Natural killer cell treated with Interleukin-12 subunit alpha and Interleukin-12 subunit beta and Interleukin-15 and Interleukin-18, amount 100 ng/mL, for 72 hours (primary cell): Measurements from ENCODE around the gene SELENOT. TPM values are rescaled to one million over a fixed set of nuclear protein-coding genes. Genes with fewer than 3 reads are reported as not detected.
A peak's percentile ranks its signal among the peaks of the same experiment; 100 is the strongest.
"Not testable (repeated sequence)": the region's sequence is repeated elsewhere in the genome, so short reads cannot be mapped to it uniquely, and the experiment has no call there.

Experiments
- ATAC-seq, 2 donors: fragments of 150-1000 bp; cut with Tn5 transposase in 1 of 2; sonication (Bioruptor Pico), chemical (Tn5 transposase) in 1 of 2; 2 replicates each; pipeline ENCODE4 v1.10.0; 2021
- DNase-seq: peaks from one replicate; pipeline ENCODE4 v3.0.0; 2022; ENCODE audit warnings: low spot score
- H3K27ac Mint-ChIP-seq, 2 donors: 1 replicate in 1 of 2; 2 replicates in 1 of 2; pipeline ENCODE4 v1.8.0; 2022; ENCODE audit warnings: mixed read lengths in 2 of 2, mild to moderate bottlenecking in 1 of 2, moderate library complexity in 1 of 2
- H3K27me3 Mint-ChIP-seq, 2 donors: 1 replicate in 1 of 2; 2 replicates in 1 of 2; pipeline ENCODE4 v1.8.0; 2022; ENCODE audit warnings: mixed read lengths in 2 of 2
- H3K36me3 Mint-ChIP-seq: one replicate; pipeline ENCODE4 v1.8.0; 2022; ENCODE audit warnings: mixed read lengths
- H3K4me1 Mint-ChIP-seq, 2 donors: 1 replicate in 1 of 2; 2 replicates in 1 of 2; pipeline ENCODE4 v1.8.0; 2022; ENCODE audit warnings: low read depth in 2 of 2, mixed read lengths in 2 of 2, mild to moderate bottlenecking in 1 of 2
- H3K4me3 Mint-ChIP-seq: one replicate; pipeline ENCODE4 v1.8.0; 2022; ENCODE audit warnings: mixed read lengths
- H3K9me3 Mint-ChIP-seq: 2 replicates; pipeline ENCODE4 v1.8.0; 2022; ENCODE audit warnings: mixed read lengths
- total RNA-seq, 2 donors: library from RNA; stranded (reverse); gene quantifications; one replicate each; pipeline ENCODE4 v1.2.3, GENCODE V29; 2022

Gene SELENOT
- total RNA-seq, 2 donors from 2014 or later, result 72.4 to 147 TPM

DNA sequence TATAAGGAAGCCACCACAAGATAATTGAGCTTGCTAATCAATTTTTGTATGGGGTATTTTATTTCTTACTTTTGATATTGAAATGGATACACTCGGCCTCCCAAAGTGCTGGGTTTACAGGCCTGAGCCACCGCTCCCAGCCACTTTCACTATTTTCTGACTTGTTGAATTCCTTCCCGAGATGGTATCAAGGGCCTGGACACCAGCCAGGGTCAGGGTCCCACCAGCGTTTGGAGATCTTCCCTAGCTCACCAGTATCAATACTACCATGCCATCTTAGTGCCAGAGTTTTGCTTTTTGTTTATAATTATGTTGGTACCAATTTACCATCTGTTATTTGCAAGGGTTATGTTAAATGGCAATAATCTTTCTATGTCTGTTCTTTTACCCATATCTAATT, 5.5 kb upstream of the SELENOT start:
- Mint-ChIP-seq H3K27ac (no peak overlapping the region), H3K9me3 (no peaks in the 10 kb centered on the region), H3K36me3 (no peaks in the 10 kb centered on the region), H3K27me3 (no peaks in the 10 kb centered on the region), H3K4me1 (peaks cover 11 to 26% of the 10 kb centered on the region in 2 donors), H3K4me3 (no peak overlapping the region)
- no peak for ATAC-seq
- DNase-seq, result no peak

DNA sequence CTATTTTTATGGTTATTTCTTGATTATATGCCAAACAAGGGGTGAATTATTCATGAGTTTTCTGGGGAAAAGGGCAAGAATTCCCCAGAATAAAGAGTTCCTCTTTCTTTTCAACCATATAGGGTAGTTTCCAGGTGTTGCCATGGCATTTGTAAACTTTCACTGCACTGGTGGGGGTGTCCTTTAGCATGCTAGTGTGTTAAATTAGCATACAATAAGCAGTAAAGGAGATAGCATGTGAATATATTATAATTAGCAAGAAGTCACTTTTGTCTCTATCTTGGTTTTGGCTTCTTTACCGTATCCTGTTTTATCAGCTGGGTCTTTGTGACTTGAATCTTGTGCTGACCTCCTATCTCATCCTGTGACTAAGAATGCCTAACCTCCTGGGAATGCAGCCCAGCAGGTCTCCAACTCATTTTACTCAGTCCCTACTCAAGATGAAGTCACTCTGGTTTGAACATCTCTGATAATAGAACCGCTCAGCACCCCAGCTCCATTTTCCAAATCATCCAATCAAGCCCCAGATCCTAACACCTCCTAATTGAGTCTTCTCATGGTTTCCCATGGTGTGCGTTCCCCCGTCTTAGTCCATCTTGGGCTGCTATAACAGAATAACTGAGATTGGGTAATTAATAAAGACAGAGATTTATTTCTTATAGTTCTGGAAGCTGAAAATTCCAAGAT, 3.4 kb upstream of the SELENOT start:
- H3K4me3 Mint-ChIP-seq, result no peak overlapping the region

DNA sequence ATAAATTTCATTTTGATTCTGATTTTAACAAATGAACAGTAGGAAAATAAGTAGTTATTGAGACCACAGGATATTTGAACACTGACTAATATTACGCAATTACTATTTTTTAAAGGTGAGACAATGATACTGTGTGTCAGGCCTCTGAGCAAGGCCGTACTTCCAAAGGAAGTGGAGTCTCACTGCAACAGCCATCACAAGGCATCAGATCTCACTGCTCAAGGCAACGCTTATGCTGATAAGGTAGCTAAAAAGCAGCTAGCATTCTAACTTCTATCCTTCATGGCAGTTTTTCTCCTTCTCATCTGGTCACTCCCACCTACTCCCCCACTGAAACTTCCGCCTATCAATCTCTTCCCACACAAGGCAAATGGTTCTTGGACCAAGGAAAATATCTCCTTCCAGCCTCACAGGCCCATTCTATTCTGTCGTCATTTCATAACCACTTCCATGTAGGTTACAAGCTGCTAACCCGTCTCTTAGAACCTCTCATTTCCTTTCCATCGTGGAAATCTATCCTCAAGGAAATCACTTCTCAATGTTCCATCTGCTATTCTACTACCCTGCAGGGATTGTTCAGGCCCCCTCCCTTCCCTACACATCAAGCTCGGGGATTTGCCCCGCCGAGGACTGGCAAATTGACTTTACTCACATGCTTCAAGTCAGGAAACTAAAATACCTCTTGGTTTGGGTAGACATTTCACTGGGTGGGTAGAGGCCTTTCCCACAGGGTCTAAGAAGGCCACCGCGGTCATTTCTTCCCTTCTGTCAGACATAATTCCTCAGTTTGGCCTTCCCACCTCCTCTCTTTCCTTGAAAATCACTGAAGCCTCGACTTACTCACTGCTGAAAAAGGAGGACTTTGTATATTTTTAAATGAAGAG, 2.2 kb upstream of the SELENOT start:
- not testable (repeated sequence) for H3K27me3 Mint-ChIP-seq, H3K36me3 Mint-ChIP-seq
- H3K27ac Mint-ChIP-seq, result peak overlapping the region in 1 of 2 donors; percentile 99

More for the DNA sequence above, 3.4 kb upstream of the SELENOT start:
- no peak for DNase-seq
- Mint-ChIP-seq H3K9me3 (no peaks in the 10 kb centered on the region), H3K4me1 (peaks cover 22 to 41% of the 10 kb centered on the region in 2 donors), H3K27ac (no peak overlapping the region), H3K36me3 (no peaks in the 10 kb centered on the region), H3K27me3 (no peaks in the 10 kb centered on the region)
- no peak for ATAC-seq

DNA sequence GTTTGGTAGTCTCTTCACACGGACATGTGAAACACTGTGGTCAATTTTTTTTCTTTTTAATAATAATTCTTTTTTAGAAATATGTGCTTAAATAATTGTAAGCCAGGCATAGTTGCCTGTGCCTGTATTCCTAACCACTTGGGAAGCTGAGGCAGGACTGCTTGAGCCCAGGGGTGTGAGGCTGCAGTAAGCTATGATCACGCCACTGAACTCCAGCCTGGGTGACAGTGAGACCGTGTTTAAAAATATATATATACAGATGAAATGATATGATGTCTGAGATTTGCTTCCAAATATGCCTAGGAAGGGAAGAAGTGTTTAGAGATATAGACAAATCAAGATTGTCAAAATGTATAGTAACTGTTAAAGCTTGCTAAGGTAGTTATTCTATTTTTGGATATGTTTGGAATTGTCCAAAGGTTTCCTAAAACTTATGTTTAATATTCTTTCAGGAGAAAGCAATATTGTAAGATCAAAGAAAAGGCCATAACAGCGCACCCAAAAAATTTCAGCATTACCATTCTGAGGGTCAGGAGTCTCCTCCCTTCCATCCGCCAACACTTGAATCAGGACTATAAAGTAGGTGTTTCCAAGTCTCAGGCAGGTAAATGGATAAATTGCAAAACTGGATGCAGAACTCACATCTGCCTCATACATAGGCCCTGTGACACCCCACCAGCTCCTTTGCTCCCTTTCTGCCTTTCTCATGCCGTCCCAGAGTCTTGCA, 532 bp upstream of the SELENOT start:
- no peaks in the 10 kb centered on the region for H3K27me3 Mint-ChIP-seq
- H3K36me3 Mint-ChIP-seq, result peaks cover 14% of the 10 kb centered on the region
- H3K9me3 Mint-ChIP-seq, result no peaks in the 10 kb centered on the region
- peak overlapping the region; percentile 98 to 99 for H3K27ac Mint-ChIP-seq
- ATAC-seq (no peak), DNase-seq (no peak)
- H3K4me3 Mint-ChIP-seq, result peak overlapping the region; percentile 97
- H3K4me1 Mint-ChIP-seq, result peaks cover 36 to 59% of the 10 kb centered on the region in 2 donors

More for the DNA sequence above, 2.2 kb upstream of the SELENOT start:
- H3K9me3 Mint-ChIP-seq, DNase-seq, ATAC-seq: not testable (repeated sequence)
- Mint-ChIP-seq H3K4me3 (peak overlapping the region; percentile 97), H3K4me1 (peaks cover 27 to 44% of the 10 kb centered on the region in 2 donors)

DNA sequence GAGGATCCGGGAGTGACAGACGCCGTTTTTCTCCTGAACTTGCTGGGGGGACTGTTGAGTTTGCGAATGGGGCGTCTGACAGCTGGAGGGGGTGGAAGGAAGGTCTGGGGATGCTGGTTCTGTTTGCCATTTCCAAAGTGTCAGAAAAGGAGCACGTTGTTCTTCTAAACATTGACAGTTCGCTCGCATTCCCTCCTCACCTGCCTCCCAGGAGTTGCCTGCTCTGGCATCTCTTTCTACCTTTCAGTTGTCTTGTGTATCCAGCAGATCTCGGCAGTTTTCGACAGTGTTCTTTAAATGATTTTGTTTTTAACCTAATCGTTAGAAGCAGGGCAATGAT, 829 bp downstream of the SELENOT start:
- no peaks in the 10 kb centered on the region for H3K27me3 Mint-ChIP-seq
- H3K27ac Mint-ChIP-seq, result peak overlapping the region; percentile 98 to 99
- peak overlapping the region; percentile 97 for H3K4me3 Mint-ChIP-seq
- H3K9me3 Mint-ChIP-seq, result no peaks in the 10 kb centered on the region
- peaks cover 42 to 70% of the 10 kb centered on the region in 2 donors for H3K4me1 Mint-ChIP-seq
- no peak for DNase-seq
- peaks cover 16% of the 10 kb centered on the region for H3K36me3 Mint-ChIP-seq
- peak in 1 of 2 donors; percentile 1 for ATAC-seq

DNA sequence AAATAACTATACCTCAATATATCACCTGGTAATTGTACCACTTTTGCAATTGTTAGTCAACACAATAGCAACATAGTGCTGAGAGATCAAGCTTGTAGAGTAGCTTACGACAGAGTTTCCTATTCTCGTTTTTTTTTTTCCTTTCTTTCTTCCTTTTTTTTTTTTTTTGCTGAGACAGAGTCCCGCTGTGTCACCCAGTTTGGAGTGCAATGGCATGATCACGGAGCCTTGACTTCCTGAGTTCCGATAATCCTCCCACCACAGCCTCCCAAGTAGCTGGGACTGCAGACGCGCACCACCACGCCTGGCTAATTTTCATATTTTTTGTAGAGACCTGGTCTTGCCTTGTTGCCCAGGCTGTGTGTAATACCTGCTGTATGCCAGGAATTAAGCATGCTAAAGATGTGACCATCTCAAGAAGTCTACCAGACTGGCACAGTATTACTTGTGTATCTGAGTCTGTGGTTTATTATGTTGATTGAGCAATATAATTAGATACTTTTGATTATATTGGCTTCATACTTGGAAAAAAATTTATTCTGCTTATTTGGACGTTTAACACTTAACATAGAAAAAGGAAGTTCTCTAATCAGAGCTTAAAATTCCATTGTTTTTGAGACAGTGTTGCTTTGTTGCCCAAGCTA, 3.0 kb downstream of the SELENOT start:
- DNase-seq (no peak), ATAC-seq (no peak)
- Mint-ChIP-seq H3K36me3 (peaks cover 16% of the 10 kb centered on the region), H3K4me3 (peak overlapping the region; percentile 83), H3K27me3 (no peaks in the 10 kb centered on the region), H3K27ac (peak overlapping the region; percentile 81 to 98), H3K4me1 (peaks cover 57 to 80% of the 10 kb centered on the region in 2 donors), H3K9me3 (no peaks in the 10 kb centered on the region)

DNA sequence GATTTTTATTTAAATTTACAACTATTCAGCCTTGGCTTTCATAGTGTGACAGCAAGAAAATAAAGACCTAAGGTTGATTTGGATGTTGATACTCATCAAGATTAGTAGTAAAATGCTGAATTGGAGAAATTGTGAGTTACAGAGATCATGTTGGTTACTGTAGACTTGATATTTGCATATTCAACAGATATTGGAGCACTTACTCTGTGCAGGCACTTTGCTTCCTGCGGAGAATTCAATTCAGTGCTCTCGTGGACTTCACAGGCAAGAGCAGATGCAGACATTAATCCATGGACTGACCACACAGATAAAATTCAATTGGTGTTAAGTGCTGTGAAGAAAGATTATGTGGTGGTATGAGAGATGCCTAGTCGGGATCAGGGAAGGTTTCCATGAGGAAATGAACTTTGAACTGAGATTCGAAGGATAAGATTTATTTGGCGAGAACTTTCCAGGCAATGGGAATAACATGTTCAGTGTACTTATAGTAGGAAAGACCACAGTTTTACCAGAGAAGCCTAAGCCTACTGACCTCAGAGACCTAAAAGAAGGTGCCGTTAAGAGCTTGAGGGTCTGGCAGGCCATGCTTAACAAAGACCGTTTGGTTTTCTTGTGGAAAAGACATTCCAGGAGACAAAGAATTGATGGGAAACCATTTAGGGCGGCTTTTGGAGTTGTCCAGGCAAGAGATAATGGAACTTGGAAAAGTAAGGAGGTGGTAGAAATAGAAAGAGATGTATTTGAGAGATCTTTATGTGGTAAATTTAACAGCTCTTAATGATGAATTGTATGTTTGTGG, 4.3 kb downstream of the SELENOT start:
- ATAC-seq (no peak), DNase-seq (no peak)
- Mint-ChIP-seq H3K9me3 (no peaks in the 10 kb centered on the region), H3K27ac (peak overlapping the region; percentile 81 to 98), H3K36me3 (peaks cover 16% of the 10 kb centered on the region), H3K4me3 (peak overlapping the region; percentile 20), H3K27me3 (no peaks in the 10 kb centered on the region), H3K4me1 (peaks cover 50 to 74% of the 10 kb centered on the region in 2 donors)

DNA sequence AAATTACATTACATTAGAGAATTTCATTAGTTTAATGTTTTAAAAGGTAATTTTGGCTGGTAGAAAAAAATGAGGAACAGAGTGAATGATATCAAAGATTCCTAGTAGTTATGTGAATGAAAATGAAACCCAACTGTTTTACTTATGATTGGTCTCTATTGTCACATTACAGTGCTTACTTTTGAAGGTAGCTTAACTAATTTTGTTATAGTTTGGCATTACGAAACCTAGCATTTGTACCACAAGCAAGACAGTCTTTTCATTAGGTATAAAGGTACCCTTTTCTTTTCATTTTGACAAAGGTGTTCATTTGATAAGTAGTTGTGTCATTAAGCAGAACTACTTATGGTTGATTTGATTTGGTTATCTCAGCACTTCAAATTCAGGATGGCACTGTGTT, 6.9 kb downstream of the SELENOT start:
- Mint-ChIP-seq H3K27ac (peak overlapping the region; percentile 60), H3K36me3 (peaks cover 33% of the 10 kb centered on the region), H3K9me3 (no peaks in the 10 kb centered on the region), H3K4me1 (peaks cover 56 to 79% of the 10 kb centered on the region in 2 donors), H3K4me3 (peak overlapping the region; percentile 56), H3K27me3 (no peaks in the 10 kb centered on the region)
- DNase-seq (no peak), ATAC-seq (no peak)

DNA sequence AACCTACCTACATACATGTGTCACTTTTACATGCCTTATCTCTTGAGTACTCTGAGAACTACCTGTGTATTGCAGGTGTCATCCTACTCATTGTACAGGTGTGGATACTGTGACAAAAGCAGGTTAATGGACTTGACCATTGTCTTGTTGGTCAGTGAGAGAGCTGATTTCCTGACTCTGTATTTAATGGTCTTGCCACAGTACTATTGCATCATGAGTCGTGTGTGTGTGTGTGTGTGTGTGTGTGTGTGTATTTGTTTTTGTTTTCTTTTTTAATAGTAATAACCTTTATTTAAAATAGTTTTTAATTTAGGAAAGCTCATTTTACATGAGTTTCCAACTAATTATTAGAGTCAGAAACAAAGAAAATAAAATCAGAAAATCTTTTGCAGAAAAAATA, 7.7 kb downstream of the SELENOT start:
- DNase-seq, result no peak
- Mint-ChIP-seq H3K27me3 (no peaks in the 10 kb centered on the region), H3K27ac (peak overlapping the region; percentile 60), H3K9me3 (no peaks in the 10 kb centered on the region), H3K36me3 (peaks cover 31% of the 10 kb centered on the region), H3K4me1 (peaks cover 55 to 77% of the 10 kb centered on the region in 2 donors), H3K4me3 (peak overlapping the region; percentile 56)
- no peak for ATAC-seq

DNA sequence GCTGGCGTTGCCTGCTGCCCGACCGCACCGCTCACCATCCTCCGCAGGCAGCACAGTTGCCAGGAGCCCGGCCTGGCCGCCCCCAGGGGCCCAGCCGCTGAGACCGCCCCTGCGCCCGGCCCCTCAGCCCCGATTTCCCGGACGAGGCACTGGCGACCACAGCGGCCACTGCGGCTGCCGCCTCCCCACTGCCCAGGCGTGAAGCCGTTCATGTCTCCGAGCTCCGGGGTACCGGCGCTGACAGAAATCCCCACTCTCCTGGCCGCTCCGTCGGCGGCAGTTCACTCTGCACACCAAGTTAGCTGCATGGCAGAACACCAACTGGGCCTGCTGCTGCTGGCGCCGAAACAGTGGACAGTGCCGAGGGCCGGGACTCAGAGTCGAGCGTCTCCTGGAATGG, 8.5 kb downstream of the SELENOT start:
- Mint-ChIP-seq H3K27me3 (no peaks in the 10 kb centered on the region), H3K9me3 (no peaks in the 10 kb centered on the region), H3K4me1 (peaks cover 51 to 71% of the 10 kb centered on the region in 2 donors), H3K4me3 (no peak overlapping the region), H3K27ac (no peak overlapping the region), H3K36me3 (peaks cover 26% of the 10 kb centered on the region)
- DNase-seq (no peak), ATAC-seq (no peak)

DNA sequence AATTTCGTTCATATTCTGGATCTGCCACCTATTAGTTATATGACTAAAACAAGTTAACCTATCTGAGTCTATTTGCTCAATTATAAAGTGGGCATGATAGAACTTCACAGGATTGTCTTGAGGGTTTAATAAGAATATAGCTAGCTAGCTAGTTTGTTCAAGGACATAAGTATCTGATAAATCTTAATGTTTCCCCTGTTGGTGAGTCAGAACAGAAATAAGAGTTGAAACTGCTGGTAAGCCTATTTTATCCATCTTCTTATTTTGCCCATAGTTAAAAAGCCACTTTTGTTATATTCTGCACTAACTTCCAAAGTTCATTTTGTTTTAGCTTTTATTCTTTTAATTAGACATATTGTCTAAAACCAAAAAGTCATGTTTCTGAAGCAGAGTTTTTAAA, 9.4 kb downstream of the SELENOT start:
- Mint-ChIP-seq H3K4me1 (peaks cover 50 to 68% of the 10 kb centered on the region in 2 donors), H3K4me3 (no peak overlapping the region), H3K9me3 (no peaks in the 10 kb centered on the region), H3K27me3 (no peaks in the 10 kb centered on the region), H3K36me3 (peaks cover 21% of the 10 kb centered on the region), H3K27ac (peak overlapping the region; percentile 9 to 49)
- DNase-seq, result no peak
- no peak for ATAC-seq

DNA sequence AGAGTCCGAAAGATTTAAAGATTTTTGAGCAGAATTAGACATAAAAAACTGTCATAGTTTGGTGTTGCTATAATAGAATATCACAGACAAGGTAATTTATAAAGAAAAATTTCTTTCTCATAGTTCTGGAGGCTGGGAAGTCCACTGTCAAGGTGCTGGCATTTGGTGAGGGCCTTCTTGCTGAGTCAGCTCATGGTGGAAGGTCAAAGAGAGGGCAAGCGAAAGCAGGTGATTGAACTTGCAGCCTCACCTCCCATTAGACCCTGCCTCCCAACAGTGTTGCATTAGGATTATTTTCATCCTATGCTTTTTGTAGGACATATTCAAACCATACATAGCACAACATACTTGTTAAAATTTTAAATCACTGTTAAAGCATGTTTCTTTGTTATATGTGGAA, 9.9 kb downstream of the SELENOT start:
- H3K27ac Mint-ChIP-seq, result peak overlapping the region; percentile 9 to 49
- no peak for ATAC-seq
- DNase-seq, result no peak
- peaks cover 17% of the 10 kb centered on the region for H3K36me3 Mint-ChIP-seq
- no peaks in the 10 kb centered on the region for H3K27me3 Mint-ChIP-seq
- no peaks in the 10 kb centered on the region for H3K9me3 Mint-ChIP-seq
- peak overlapping the region; percentile 30 for H3K4me3 Mint-ChIP-seq
- H3K4me1 Mint-ChIP-seq, result peaks cover 46 to 62% of the 10 kb centered on the region in 2 donors
